Measurements from ENCODE around the gene SEC11A.
A peak's percentile ranks its signal among the peaks of the same experiment; 100 is the strongest.
"Not testable (repeated sequence)": the region's sequence is repeated elsewhere in the genome, so short reads cannot be mapped to it uniquely, and the experiment has no call there.

SEC11A gene

GRCh38 chr15:84736375-84736774, 20.4 kb upstream of the SEC11A start:
- DNase-seq, result no peak

GRCh38 chr15:84735480-84736061, 19.6 kb upstream of the SEC11A start:
- DNase-seq, result not testable (repeated sequence)

GRCh38 chr15:84734794-84735479, 19.0 kb upstream of the SEC11A start:
- no peak for DNase-seq

- no peak for DNase-seq
Observed at GRCh38 chr15:84731774-84732173, 15.8 kb upstream of the SEC11A start.

- no peak for DNase-seq
Observed at GRCh38 chr15:84727429-84727828, 11.5 kb upstream of the SEC11A start.

DNA sequence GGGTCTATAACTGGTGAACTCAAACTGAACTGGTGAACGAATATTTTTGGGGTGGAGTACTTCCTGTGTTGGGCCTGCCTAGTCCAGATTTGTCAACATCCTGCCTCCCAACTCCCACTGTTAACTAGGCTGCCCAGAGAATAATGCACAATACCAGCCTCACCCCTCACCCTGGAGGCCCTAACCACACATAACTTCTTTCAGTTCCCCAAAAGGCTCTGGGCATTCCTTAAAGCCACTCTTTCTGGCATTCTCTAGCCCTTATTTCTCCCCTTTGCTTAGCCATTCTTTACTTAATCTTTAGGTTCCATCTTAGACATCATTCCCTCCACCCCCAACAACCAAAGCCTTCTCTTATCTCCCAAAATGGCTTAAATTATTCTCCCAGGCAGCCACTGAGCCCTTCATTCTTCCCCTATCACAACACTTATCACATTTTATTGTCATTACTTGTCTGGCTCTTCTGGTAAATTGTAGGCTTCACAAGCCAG, 9.1 kb upstream of the SEC11A start:
- DNase-seq, result no peak

- no peak for DNase-seq
Observed at GRCh38 chr15:84722628-84723027, 6.7 kb upstream of the SEC11A start.

- DNase-seq, result no peak
Observed at GRCh38 chr15:84721371-84721770, 5.4 kb upstream of the SEC11A start.

- peak; percentile 22 for DNase-seq
Observed at GRCh38 chr15:84715441-84716035, 401 bp downstream of the SEC11A start.

GRCh38 chr15:84714821-84715220, 1.1 kb downstream of the SEC11A start:
- no peak for DNase-seq

DNA sequence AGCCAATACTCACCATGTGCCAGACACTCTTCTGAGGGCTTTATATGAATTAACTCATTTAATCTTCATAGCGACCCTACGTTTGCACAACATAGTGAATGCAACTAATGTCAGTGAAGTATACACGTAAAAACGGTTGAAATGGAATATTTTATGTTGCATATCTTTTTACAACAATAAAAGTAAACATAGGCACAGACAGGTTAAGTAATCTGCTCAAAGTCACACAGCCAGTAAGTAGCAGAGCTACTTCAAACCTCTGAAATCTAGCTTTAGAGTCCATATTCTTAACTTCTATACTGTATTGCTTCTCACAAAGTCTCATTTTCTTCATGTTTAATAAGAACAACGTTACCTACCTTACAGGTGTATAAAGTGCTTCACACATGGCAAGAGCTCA, 1.6 kb downstream of the SEC11A start:
- no peak for DNase-seq

GRCh38 chr15:84703808-84704207, 12.1 kb downstream of the SEC11A start:
- no peak for DNase-seq

DNA sequence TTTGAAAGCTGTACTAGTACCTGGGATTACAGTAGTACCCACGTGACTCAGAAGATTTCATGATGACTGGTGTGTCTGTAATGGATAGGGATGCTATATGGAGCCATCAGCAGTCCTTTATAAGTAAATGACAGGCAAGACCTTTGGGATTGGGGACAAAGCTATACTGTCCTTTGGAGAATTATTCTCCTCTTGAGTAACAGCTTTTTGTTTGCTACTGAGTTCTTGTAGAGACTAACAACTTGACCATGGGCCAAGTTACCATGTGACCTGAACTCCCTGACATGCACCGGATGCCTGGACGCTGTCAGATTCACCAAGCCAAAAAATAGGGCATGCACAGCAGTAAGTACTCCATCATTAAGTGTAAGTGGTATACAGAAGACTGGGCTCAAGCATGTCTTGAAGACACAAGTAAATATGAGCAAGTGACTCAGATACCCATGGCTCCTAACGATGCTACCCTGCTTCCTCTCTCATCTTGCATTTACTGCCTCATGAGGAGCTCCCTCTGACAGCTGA, 12.9 kb downstream of the SEC11A start:
- DNase-seq, result no peak

DNA sequence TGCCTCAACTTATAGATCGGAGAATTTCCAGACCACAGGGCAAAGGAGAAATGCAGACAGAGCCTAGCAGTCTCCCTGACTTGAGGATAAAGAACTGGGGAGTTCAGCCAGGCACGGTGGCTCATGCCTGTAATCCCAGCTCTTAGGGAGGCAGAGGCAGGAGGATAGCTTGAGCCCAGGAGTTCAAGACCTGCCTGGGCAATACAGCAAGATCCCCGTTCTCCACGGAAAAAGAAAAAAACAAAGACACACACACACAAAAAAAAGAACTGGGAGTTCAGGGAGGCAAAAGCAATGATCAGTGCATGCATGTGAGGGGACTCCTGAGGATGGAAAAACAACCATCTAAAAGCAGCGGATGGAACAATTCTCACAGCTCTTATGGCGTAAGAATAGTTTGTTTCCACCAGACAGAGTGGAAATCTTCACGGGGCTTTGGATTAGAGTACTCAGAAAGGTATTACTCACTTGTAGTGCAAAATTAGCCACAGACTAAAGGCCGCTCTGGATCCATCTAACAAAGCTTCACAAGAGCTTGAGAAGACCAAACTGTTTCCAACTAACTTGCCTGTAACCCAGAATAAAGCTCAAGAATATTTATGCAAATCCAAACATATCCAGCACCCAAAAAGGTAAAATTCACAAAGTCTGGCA, 16.3 kb downstream of the SEC11A start:
- DNase-seq, result no peak

DNA sequence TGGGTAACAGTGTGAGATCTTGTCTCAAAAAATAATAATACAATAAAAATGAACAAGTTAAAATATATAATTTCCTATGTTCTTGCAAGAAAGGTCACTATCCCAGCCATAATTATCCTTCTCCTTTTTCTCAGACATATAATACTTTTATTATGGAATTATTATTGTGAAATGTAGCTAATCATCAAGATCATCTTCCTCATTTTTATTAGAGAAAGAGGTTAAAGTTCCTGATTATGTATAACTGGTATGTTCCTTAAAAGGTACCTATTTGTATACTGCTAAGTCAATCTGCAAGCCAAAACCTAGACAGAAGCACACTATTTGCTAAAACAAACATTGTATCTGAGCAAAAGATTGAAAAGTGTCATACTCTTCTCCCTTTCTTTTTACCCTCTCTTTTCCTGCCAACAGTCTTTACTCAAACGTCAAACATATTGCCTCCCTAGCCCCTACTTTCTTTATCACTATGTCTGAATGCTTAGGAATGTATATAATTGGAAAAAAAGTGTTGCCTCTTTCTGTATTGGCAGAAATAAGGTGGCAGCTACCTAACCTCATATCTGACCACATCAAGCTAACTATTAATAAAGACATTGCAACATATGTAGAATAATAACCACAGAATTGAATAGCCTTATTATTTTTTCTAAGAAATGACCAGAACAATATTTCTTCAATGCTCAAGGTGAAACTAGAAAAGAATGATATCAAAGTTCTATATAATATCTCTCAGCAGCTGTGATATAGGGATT, 18.5 kb downstream of the SEC11A start:
- no peak for DNase-seq

DNA sequence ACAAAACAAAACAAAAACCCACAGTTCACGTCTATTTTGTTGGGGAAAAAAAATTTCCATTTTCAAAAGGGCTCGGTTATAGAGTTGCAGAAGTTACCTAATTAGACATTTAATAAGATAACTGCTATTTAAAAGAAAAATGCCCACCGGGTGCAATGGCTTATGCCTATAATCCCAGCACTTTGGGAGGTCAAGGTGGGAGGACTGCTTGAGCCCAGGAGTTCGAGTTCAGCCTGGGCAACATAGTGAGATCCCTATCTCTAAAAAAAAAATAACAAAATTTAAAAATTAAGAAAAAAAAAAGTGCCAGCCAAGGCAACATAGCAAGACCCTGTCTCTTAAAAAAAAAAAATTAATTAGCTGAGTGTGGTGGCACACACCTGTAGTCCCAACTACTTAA, 19.2 kb downstream of the SEC11A start:
- DNase-seq, result no peak

- DNase-seq, result no peak
Observed at GRCh38 chr15:84690342-84690741, 25.6 kb downstream of the SEC11A start.

DNA sequence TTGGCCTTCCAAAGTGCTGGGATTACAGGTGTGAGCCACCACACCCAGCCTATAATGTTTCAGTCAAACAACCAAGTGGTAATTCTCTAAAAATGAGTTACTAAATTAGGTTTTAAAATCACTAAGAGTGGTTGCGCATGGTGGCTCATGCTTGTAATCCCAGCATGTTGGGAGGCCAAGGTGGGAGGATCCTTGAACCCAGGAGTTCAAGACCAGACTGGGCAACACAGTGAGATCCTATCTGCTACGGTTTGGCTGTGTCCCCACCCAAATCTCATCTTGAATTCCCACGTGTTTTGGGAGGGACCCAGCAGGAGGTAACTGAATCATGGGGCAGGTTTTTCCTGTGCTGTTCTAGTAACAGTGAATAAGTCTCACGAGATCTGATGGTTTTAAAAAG, 26.1 kb downstream of the SEC11A start:
- DNase-seq, result no peak

GRCh38 chr15:84686446-84686845, 29.5 kb downstream of the SEC11A start:
- not testable (repeated sequence) for DNase-seq

- no peak for DNase-seq
Observed at GRCh38 chr15:84685304-84685703, 30.6 kb downstream of the SEC11A start.

- DNase-seq, result no peak
Observed at GRCh38 chr15:84684092-84684491, 31.8 kb downstream of the SEC11A start.

- no peak for DNase-seq
Observed at GRCh38 chr15:84681831-84682230, 34.1 kb downstream of the SEC11A start.

- no peak for DNase-seq
Observed at GRCh38 chr15:84671211-84671610, 44.7 kb downstream of the SEC11A start.

All from NCI-H748 treated with DMSO at 0.1 percent for 48 hours (cell line).